NCI-H460 (cell line): ENCODE results near the gene ANO6. TPM values are rescaled to one million over a fixed set of nuclear protein-coding genes. Genes with fewer than 3 reads are reported as not detected.
A peak's percentile ranks its signal among the peaks of the same experiment; 100 is the strongest.
"Not testable (repeated sequence)": the region's sequence is repeated elsewhere in the genome, so short reads cannot be mapped to it uniquely, and the experiment has no call there.

Experiments used
- DNase-seq: peaks from one replicate; pipeline ENCODE4 v3.0.0-alpha.2; 2016; ENCODE audit warnings: low read depth; ENCODE audit errors: extremely low read depth
- total RNA-seq: library from RNA; depleted of rRNA; stranded (reverse); fragments of >200 nt; shearing (Covaris generic); gene quantifications from 2 replicates; pipeline ENCODE4 v1.2.3, GENCODE V29; 2014

Gene ANO6
- total RNA-seq, 1 experiment from 2014 or later = 66.8 TPM

GRCh38 chr12:45302621-45303369, 86.9 kb downstream of the ANO6 start:
- no peak for DNase-seq

- no peak for DNase-seq
Measured at GRCh38 chr12:45303945-45304344, 88.0 kb downstream of the ANO6 start.

- no peak for DNase-seq
Measured at GRCh38 chr12:45304514-45305178, 88.8 kb downstream of the ANO6 start.

- DNase-seq = no peak
Measured at GRCh38 chr12:45305907-45306306, 90.0 kb downstream of the ANO6 start.

- no peak for DNase-seq
Measured at GRCh38 chr12:45309836-45310626, 94.1 kb downstream of the ANO6 start.

- no peak for DNase-seq
Measured at GRCh38 chr12:45310627-45310968, 94.7 kb downstream of the ANO6 start.

- DNase-seq = no peak
Measured at GRCh38 chr12:45312012-45312411, 96.1 kb downstream of the ANO6 start.

GRCh38 chr12:45314770-45315169, 98.9 kb downstream of the ANO6 start:
- DNase-seq = no peak

- DNase-seq = no peak
Measured at GRCh38 chr12:45315462-45315861, 99.6 kb downstream of the ANO6 start.

GRCh38 chr12:45317261-45317660, 101.4 kb downstream of the ANO6 start:
- not testable (repeated sequence) for DNase-seq

GRCh38 chr12:45322810-45323209, 106.9 kb downstream of the ANO6 start:
- no peak for DNase-seq

GRCh38 chr12:45324391-45324790, 108.5 kb downstream of the ANO6 start:
- DNase-seq = no peak

GRCh38 chr12:45326358-45326975, 110.6 kb downstream of the ANO6 start:
- DNase-seq = no peak

GRCh38 chr12:45327823-45328383, 112.0 kb downstream of the ANO6 start:
- no peak for DNase-seq

GRCh38 chr12:45329238-45329637, 113.3 kb downstream of the ANO6 start:
- DNase-seq = no peak

GRCh38 chr12:45329702-45330101, 113.8 kb downstream of the ANO6 start:
- no peak for DNase-seq

- DNase-seq = no peak
Measured at GRCh38 chr12:45331552-45331951, 115.7 kb downstream of the ANO6 start.

- DNase-seq = no peak
Measured at GRCh38 chr12:45334396-45334795, 118.5 kb downstream of the ANO6 start.

GRCh38 chr12:45336331-45336730, 120.4 kb downstream of the ANO6 start:
- DNase-seq = peak; percentile 91

- peak; percentile 48 for DNase-seq
Measured at GRCh38 chr12:45336762-45337596, 121.1 kb downstream of the ANO6 start.
